Measurements from ENCODE around the gene KIF1B.

- TF ChIP-seq POLR2AphosphoS5 (IDR thresholded peaks at IDR 0.05; ENCODE audit: low read depth, low read length) (no peak), TAF1 (IDR thresholded peaks at IDR 0.05; ENCODE audit: low read depth, low read length) (no peak), POLR2A (IDR thresholded peaks at IDR 0.05; ENCODE audit: low read depth, low read length) (no peak), SPI1 (IDR thresholded peaks at IDR 0.05; ENCODE audit: low read depth, low read length) (no peak), POU2F2 (IDR thresholded peaks at IDR 0.05; ENCODE audit: low read depth, low read length) (no peak)
Observed at GRCh38 chr1:10236405-10237156, 26.2 kb downstream of the KIF1B start.
